Measurements from ENCODE around the gene GGTLC1.

DNA sequence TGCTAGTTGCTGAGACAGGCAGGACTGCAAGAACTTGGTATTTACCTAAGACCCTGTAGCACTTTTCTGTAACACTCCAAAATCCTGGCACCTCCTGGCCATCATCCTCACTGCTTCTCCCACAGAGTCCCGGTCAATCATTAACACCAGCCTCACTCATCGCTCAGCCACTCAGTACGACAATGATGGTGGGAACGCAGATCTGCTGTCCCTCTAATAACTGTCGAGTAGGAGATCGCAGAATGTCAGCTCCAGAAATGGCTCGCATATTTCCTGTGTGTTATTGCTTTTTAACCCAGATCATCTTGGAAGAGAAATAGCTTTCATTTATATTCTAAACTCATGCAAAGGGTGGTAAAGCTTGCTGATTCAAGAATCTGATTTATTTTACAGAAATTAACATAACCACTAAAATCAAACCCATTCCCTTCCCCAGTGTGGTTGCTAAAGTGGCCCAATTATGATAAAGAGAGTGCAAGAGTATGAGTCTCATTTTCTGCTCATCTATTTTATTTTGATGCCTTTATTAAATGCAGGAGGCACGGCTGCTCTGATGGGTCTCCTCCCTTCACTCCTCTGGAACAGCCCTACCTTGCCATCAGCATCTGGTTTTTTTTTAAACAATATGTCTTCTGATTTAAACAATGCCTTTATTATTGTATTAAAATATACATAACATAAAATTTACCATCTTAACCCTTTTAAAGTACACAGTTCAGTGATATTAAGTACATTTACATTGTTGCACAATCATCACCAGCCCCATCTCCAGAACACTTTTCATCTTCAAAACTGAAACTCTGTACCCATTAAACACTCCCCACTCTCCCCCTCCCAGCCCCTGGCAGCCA, 28.3 kb upstream of the GGTLC1 start:
- TF ChIP-seq ZNF544 (tag by site-specific recombination; IDR thresholded peaks at IDR 0.05) (no peak), KLF1 (tag by site-specific recombination; IDR thresholded peaks at IDR 0.05) (no peak), ZNF626 (tag by site-specific recombination; IDR thresholded peaks at IDR 0.05) (no peak), ZNF311 (tag by site-specific recombination; IDR thresholded peaks at IDR 0.05; ENCODE audit: borderline replicate concordance) (no peak), ZNF132 (tag by site-specific recombination; IDR thresholded peaks at IDR 0.05; ENCODE audit: borderline replicate concordance) (no peak), ZNF341 (tag by site-specific recombination; IDR thresholded peaks at IDR 0.05; ENCODE audit: low read depth) (no peak), ZEB2 (tag by site-specific recombination; IDR thresholded peaks at IDR 0.05) (no peak), ZNF155 (tag by site-specific recombination; IDR thresholded peaks at IDR 0.05) (no peak), ZNF707 (tag by site-specific recombination; IDR thresholded peaks at IDR 0.05) (no peak), ZNF24 (tag by site-specific recombination; IDR thresholded peaks at IDR 0.05) (no peak), ZNF214 (tag by site-specific recombination; IDR thresholded peaks at IDR 0.05; ENCODE audit: borderline replicate concordance) (no peak)
- TF ChIP-seq, protein P1, sequence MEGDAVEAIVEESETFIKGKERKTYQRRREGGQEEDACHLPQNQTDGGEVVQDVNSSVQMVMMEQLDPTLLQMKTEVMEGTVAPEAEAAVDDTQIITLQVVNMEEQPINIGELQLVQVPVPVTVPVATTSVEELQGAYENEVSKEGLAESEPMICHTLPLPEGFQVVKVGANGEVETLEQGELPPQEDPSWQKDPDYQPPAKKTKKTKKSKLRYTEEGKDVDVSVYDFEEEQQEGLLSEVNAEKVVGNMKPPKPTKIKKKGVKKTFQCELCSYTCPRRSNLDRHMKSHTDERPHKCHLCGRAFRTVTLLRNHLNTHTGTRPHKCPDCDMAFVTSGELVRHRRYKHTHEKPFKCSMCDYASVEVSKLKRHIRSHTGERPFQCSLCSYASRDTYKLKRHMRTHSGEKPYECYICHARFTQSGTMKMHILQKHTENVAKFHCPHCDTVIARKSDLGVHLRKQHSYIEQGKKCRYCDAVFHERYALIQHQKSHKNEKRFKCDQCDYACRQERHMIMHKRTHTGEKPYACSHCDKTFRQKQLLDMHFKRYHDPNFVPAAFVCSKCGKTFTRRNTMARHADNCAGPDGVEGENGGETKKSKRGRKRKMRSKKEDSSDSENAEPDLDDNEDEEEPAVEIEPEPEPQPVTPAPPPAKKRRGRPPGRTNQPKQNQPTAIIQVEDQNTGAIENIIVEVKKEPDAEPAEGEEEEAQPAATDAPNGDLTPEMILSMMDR (tag by site-specific recombination; IDR thresholded peaks at IDR 0.05): no peak
- TF ChIP-seq, protein P2, sequence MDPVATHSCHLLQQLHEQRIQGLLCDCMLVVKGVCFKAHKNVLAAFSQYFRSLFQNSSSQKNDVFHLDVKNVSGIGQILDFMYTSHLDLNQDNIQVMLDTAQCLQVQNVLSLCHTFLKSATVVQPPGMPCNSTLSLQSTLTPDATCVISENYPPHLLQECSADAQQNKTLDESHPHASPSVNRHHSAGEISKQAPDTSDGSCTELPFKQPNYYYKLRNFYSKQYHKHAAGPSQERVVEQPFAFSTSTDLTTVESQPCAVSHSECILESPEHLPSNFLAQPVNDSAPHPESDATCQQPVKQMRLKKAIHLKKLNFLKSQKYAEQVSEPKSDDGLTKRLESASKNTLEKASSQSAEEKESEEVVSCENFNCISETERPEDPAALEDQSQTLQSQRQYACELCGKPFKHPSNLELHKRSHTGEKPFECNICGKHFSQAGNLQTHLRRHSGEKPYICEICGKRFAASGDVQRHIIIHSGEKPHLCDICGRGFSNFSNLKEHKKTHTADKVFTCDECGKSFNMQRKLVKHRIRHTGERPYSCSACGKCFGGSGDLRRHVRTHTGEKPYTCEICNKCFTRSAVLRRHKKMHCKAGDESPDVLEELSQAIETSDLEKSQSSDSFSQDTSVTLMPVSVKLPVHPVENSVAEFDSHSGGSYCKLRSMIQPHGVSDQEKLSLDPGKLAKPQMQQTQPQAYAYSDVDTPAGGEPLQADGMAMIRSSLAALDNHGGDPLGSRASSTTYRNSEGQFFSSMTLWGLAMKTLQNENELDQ (tag by site-specific recombination; IDR thresholded peaks at IDR 0.05; ENCODE audit: low read depth): no peak

Measured in HEK293 (cell line).